ENCODE data around the gene SUN3. TPM values are rescaled to one million over a fixed set of nuclear protein-coding genes. Genes with fewer than 3 reads are reported as not detected.

Gene SUN3
- total RNA-seq, 1 donor from 2014 or later: not detected

DNA sequence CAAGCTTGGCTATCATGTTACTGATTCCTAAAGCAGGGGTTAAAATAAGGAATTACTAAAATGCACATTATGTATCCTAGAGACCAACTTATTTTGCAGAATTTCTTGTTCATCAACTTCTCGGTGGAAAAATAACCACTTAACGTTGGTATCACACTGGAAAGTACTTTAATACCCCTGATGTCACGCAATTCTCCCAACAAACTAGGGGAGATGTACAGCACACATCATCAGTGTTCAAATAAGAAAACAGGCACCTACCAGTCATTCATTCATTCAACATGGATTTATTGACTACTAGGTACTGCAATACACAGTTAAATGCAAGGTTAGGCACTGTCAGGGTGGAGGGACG lies 50.1 kb downstream of the SUN3 start:
- no peak for DNase-seq

DNA sequence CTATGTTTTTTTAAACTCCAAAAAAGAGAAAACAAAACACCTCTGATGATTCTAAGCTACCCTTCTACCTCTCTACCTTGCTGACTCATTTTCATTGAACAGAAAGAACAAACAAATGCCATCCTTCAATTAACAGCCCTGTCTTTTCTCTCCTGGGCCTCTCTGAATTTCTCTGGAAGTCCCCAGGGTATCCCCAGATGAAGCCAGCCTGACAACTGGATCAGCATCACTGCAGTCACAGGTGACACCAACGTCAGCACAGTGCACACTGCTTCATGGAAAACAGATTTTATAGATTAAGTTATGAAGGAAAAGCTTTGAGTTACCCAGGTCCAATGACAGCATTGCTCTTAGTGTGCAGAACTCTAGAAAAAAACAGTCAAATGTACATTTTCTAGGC lies 55.2 kb downstream of the SUN3 start:
- DNase-seq: no peak

DNA sequence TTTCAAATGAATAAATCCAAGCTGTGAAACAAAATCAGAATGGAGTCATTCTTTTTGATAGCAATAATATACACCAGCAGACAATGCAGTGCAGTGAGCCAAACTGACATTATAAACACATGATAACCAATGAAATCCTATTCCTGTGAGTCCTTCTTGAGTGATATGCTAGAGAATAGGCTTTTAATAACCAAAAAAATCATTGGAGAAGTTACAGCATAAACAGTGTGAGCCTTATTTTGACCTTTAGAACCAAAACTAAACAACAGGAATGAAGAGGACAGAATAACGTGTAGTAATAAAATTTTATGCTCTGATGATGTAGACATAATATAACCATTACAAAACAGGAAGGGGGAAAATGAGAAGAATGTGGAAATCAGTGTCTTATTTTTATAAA lies 58.1 kb downstream of the SUN3 start:
- peak; percentile 38 for DNase-seq

GRCh38 chr7:47968847-47969774 lies 59.8 kb downstream of the SUN3 start:
- DNase-seq: peak; percentile 95

- no peak for DNase-seq
Observed at GRCh38 chr7:47967708-47968107, 61.2 kb downstream of the SUN3 start.

GRCh38 chr7:47967123-47967522 lies 61.8 kb downstream of the SUN3 start:
- DNase-seq: no peak

GRCh38 chr7:47965456-47965855 lies 63.5 kb downstream of the SUN3 start:
- no peak for DNase-seq

DNA sequence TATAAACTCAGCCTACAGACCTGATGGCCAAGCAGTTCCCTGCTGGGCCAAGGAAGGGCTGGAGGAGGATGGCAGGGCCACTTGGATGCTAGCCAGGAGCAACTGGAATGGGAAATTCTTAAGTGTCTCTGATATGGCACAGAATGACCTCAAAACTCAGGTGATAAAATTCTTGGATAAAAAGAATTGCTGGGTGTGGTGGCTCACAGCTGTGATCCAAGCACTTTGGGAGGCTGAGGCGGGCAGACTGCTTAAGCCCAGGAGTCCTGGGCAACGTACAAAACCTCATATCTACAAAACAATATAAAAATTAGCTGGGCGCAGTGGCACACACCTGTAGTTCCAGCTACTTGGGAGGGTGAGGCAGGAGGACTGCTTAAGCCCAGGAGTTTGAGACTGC lies 66.6 kb downstream of the SUN3 start:
- DNase-seq: no peak

DNA sequence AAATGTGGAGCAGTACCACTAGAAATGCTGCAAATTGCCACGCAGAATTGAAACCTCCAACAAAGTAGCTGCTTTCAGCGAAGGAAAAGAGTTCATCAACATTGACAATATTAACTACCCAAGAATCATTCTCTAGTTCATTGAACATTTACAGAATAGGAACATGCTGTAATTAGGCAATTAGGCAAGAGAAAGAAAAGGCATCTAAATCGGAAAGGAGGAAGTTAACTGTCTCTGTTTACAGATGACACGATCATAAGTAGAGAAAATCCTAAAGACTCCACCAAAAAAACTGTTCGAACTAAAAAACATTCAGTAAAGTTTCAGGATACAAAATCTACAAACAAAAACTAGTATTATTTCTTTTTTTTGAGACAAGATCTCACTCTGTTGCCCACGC lies 71.8 kb downstream of the SUN3 start:
- no peak for DNase-seq

DNA sequence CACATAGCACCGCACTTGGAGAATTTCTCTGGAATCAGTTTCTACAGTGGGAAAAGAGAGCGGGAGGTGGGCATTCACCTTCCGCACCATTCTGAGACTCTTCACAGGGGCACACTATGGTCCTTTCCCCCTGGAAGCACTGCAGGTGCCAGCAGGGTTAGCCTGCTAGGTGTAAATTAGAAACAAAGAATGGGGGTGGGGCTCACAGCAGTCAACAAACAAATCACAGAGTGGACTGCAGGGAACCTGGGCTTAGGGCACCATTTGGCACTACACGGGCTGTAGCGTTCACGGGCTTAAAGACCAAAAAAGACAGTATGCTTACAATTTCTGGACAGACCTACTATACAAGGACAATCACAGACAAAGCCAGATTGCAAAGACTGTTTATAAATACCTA lies 72.7 kb downstream of the SUN3 start:
- DNase-seq: no peak

- no peak for DNase-seq
Observed at GRCh38 chr7:47954231-47954911, 74.5 kb downstream of the SUN3 start.

- no peak for DNase-seq
Observed at GRCh38 chr7:47953822-47954221, 75.1 kb downstream of the SUN3 start.

DNA sequence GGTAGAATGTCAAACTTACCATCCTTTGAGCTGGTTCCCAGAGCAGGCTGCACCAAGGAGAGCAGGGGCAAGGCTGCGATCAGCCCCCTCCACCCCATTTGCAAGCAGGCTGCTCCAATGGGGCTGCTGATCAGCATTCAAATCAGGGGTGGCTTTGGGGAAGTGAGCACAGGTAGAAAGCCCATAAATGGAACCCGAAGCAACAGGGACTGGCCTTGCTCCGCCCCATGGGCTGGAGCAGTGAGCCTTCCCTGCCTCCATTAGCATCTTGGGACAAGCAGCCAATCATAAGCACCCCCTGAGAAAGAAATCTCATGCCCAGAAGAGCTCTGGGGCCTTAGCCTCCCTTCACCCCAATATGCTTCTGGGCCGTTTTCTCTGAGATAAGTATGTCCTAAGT lies 76.7 kb downstream of the SUN3 start:
- DNase-seq: no peak

GRCh38 chr7:47951374-47951773 lies 77.5 kb downstream of the SUN3 start:
- no peak for DNase-seq

GRCh38 chr7:47950714-47951113 lies 78.2 kb downstream of the SUN3 start:
- DNase-seq: peak; percentile 94

- no peak for DNase-seq
Observed at GRCh38 chr7:47949703-47950102, 79.2 kb downstream of the SUN3 start.

DNA sequence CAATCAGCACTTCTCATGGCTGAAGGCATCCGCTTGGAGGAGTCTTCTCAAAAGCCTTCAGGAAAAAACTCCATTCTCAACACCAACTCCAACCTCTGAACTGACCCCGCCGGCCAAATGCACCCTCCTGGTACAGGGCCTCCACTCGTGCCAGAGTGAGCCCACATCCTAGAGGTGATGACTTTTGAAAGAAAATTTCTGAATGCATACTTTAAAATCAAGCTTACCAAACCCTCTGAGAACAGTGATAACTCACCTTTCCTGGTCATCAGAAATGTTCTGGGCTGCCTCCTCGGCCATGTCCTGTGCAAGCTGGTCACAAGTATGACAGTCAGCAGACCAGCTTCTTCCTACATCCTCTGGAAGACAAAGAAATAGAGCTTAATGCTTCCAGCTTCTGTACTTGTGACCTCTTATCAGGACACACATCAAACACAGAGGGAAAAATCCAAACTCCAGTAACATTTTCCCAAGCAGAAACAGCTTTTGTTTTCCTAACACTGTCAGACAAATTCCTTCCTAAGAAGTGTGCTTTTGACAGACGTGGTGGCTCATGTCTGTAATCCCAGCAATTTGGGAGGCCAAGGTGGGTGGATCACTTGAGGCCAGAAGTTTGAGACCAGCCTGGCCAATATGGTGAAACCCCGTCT lies 80.6 kb downstream of the SUN3 start, which contains the start of gene PKD1L1:
PKD1L1 (minus strand) TSS at position 326 of the 650 bp plus-strand sequence; CDS start at position 300, 26 bp downstream.
- DNase-seq: peak; percentile 76

DNA sequence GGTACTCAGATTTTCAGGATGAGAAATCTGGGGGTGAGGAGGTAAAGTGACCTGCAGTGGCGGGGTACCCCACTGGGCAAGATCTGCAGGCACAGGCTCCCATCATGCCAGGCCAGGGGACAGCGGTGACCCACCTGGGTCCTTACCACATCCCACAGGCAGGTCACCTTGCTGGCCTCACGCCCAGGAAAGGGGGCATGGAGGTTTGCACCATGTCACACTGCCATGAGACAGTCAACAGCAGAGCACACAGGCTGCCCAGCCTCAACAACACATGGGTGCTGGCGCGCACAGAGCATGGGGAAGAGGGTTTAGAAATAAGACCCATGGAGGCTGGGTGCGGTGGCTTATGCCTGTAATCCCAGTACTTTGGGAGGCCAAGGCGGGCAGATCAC lies 81.6 kb downstream of the SUN3 start:
- DNase-seq: no peak

DNA sequence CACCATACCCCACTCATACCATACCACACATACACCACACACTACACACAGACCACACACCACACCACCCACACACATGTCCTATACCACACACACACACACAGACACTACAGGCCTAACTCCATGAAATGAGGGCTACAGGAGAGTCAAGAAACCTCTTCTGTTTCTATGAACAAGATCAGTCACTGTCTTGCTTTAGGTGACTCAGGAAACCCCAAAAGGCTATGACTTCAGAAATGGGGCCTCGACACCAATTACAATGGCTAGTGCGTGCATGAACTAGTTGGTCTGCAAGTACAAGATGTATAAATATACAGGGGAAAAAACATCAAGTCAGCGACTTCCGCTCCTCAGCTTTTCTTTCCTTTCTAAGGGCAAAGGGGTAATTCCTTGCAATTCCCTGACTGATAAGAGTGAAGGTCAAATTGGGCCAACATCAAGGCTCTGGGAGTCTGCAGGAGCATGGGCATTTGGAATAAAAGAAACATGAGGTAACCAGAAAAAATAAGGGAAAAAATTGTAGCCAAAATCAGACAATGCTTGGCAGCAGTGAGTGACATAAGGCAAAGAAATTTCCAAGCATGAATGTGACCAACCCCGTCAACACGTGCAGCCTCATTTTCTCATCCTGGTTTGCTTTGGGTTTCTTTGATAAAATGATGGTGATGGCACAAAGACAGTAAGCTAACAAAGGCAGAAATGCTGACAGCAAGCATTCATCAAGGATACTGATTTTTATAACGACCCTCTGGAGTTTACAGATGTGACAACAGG lies 82.1 kb downstream of the SUN3 start:
- DNase-seq: peak; percentile 95

DNA sequence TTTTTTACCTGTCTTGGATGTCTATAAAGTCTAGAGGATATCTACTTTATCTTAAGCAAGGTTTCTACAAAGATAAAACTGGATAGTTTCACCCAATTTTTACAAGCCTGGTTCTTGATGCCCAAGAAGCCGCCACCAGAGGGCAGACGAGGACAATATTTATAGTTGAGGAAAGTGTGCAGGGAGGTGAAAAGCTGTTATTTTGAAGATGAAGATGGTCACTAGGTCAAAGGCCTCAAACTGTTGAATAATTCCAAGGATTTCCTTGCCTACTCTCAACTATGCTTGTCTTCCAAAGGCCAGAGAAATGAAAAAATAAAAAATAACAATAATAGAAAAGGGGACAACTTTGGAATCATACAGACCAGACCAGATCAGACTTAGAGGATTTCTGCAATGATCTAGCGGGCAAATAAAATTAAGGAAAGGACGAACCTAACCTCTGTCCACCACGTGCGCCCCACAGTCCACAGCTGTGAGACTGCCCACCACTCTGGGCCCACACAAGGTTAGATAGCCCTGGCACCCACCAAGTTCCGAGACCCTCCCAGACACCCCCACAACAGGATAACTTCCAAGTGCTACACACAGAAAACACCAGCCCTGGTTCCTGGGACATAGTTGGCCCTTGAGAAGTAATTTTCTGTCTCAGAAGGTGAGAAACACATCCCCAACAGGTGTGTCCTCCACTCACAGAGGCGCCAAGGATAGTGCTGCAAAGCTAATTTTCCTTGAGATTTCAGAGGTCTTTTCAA lies 83.5 kb downstream of the SUN3 start:
- peak; percentile 89 for DNase-seq

- no peak for DNase-seq
Observed at GRCh38 chr7:47944536-47945260, 84.2 kb downstream of the SUN3 start.
